Measurements from ENCODE around the gene BCKDHB. TPM values are rescaled to one million over a fixed set of nuclear protein-coding genes. Genes with fewer than 3 reads are reported as not detected.

BCKDHB gene
- total RNA-seq, 1 donor from 2014 or later, result 16.6 TPM

DNA sequence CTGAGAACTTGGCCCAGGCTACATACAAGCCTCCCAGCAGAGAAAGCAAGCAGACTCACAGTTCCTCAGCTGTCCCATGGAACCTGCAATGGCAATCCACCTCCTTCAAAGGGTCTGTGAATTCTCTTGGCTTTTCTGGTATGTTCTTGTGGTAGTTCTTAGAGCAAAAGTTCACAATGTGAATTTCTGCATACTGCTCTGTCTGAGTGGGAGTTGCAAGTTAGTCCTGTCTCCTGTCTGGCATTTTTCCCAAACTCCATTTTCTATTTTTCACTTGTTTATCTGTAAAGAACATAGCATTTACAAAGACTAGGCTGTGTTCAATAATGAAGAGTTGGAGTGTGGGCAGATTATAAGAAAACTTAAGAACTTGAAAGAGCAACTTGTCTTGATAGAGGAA, 269.9 kb downstream of the BCKDHB start:
- Mint-ChIP-seq H3K4me3 (no peak overlapping the region), H3K36me3 (ENCODE audit: low read depth) (no peaks in the 10 kb centered on the region), H3K27me3 (no peaks in the 10 kb centered on the region), H3K27ac (no peak overlapping the region), H3K9me3 (peaks cover 5% of the 10 kb centered on the region), H3K4me1 (no peaks in the 10 kb centered on the region)
- no peak for DNase-seq
- TF ChIP-seq, protein P1, sequence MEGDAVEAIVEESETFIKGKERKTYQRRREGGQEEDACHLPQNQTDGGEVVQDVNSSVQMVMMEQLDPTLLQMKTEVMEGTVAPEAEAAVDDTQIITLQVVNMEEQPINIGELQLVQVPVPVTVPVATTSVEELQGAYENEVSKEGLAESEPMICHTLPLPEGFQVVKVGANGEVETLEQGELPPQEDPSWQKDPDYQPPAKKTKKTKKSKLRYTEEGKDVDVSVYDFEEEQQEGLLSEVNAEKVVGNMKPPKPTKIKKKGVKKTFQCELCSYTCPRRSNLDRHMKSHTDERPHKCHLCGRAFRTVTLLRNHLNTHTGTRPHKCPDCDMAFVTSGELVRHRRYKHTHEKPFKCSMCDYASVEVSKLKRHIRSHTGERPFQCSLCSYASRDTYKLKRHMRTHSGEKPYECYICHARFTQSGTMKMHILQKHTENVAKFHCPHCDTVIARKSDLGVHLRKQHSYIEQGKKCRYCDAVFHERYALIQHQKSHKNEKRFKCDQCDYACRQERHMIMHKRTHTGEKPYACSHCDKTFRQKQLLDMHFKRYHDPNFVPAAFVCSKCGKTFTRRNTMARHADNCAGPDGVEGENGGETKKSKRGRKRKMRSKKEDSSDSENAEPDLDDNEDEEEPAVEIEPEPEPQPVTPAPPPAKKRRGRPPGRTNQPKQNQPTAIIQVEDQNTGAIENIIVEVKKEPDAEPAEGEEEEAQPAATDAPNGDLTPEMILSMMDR (IDR thresholded peaks at IDR 0.05), result no peak
- no peak for ATAC-seq (ENCODE audit: low read depth)
- ChIA-PET POLR2A (no interaction called here), CTCF (no interaction called here)
- intact Hi-C loops (cut with micrococcal nuclease), result no loop called here

- TF ChIP-seq, protein P1 (IDR thresholded peaks at IDR 0.05), result no peak
- Mint-ChIP-seq H3K36me3 (ENCODE audit: low read depth) (no peaks in the 10 kb centered on the region), H3K4me3 (no peak overlapping the region), H3K27ac (no peak overlapping the region), H3K9me3 (no peaks in the 10 kb centered on the region), H3K4me1 (no peaks in the 10 kb centered on the region), H3K27me3 (no peaks in the 10 kb centered on the region)
- ATAC-seq (ENCODE audit: low read depth), result no peak
- CTCF ChIA-PET, result no interaction called here
- DNase-seq, result no peak
- POLR2A ChIA-PET, result no interaction called here
- intact Hi-C loops (cut with micrococcal nuclease), result no loop called here
Measured at GRCh38 chr6:80380566-80380965, 274.1 kb downstream of the BCKDHB start.

DNA sequence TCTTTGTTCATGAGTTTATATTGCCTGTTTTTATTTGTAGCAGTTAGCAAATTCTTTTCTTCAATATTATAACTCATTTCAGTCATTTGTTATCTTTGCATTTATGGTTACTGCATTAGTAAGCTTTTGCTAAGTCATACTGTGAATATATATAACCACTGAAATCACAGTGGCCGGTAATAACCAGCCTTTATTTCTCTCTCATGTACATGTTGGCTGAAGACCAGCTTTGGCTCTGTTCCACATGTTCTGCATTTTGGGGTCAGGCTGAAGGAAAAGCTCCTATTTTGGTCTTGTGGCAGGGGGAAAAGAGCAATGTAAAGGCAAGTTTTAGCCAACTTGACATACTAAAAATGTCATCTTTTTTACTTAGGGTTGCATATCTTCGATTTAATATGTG, 276.3 kb downstream of the BCKDHB start:
- Mint-ChIP-seq H3K36me3 (ENCODE audit: low read depth) (no peaks in the 10 kb centered on the region), H3K9me3 (no peaks in the 10 kb centered on the region), H3K4me3 (no peak overlapping the region), H3K27ac (no peak overlapping the region), H3K4me1 (no peaks in the 10 kb centered on the region), H3K27me3 (no peaks in the 10 kb centered on the region)
- ChIA-PET POLR2A (no interaction called here), CTCF (no interaction called here)
- intact Hi-C loops (cut with micrococcal nuclease), result no loop called here
- TF ChIP-seq, protein P1 (IDR thresholded peaks at IDR 0.05), result no peak
- DNase-seq (no peak), ATAC-seq (ENCODE audit: low read depth) (no peak)

- TF ChIP-seq, protein P1 (IDR thresholded peaks at IDR 0.05), result no peak
- H3K27me3 Mint-ChIP-seq, result no peaks in the 10 kb centered on the region
- H3K27ac Mint-ChIP-seq, result no peak overlapping the region
- no peaks in the 10 kb centered on the region for H3K36me3 Mint-ChIP-seq (ENCODE audit: low read depth)
- H3K4me1 Mint-ChIP-seq, result peaks cover 9% of the 10 kb centered on the region
- ChIA-PET POLR2A (no interaction called here), CTCF (no interaction called here)
- DNase-seq (no peak), ATAC-seq (ENCODE audit: low read depth) (no peak)
- H3K4me3 Mint-ChIP-seq, result no peak overlapping the region
- intact Hi-C loops (cut with micrococcal nuclease), result no loop called here
- peaks cover 3% of the 10 kb centered on the region for H3K9me3 Mint-ChIP-seq
Measured at GRCh38 chr6:80388507-80388906, 282.0 kb downstream of the BCKDHB start.

Other genes starting within 250 kb of the BCKDHB start
- gene ELOVL4, start 159.1 kb upstream of the BCKDHB start, total RNA-seq, result not detected in 2 replicates
- 1.9 and 2.3 TPM in 2 replicates for gene TTK, start 102.0 kb upstream of the BCKDHB start, total RNA-seq